HG02610 (cell line): ENCODE results near the gene GNAZ.

Source experiments
- ATAC-seq: cut with Tn5 transposase; IDR thresholded peaks from one replicate; pipeline ENCODE4 v1.9.1; 2021; ENCODE audit warnings: mild to moderate bottlenecking, moderate library complexity; ENCODE audit not compliant: unreplicated experiment

GNAZ gene

DNA sequence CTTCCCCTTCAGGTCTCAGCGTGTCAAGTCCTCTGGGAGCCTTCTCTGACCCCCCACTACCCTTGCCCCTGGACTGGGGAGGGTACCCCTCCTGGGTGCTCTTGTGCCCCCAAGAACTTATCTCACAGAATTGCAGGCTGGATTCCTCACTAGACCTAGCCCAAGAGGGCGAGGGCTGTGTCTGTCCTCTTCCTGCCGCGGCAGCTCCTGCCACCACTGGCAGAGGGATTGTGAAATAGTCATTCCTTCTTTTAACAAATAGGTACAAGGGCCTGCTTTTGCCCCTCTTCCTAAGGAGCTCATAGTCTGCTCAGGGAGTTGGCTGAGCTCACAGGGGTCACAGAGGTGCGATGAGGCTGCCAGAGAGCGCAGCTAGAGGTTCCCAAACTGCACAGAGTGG, 80.4 kb downstream of the GNAZ start:
- no peak for ATAC-seq

DNA sequence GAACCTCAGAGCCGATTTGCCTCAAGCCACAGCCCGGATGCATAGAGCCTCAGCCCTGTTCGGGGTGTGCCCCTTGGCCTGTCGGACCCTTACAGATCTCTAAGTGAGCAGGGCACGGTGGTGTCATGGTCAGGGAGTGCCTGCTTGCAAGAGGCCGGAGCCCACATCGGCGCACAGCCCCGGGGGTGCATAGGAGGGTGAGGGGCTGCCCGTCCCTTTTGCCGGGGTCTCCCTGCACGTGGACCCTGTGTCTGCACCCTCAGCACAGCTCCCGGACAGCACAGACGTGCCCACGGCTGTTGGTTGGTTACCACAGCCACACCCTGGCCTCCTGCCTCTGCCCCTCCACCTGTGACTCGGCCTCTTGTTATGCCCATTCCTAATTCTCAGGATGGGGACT, 81.5 kb downstream of the GNAZ start:
- no peak for ATAC-seq

DNA sequence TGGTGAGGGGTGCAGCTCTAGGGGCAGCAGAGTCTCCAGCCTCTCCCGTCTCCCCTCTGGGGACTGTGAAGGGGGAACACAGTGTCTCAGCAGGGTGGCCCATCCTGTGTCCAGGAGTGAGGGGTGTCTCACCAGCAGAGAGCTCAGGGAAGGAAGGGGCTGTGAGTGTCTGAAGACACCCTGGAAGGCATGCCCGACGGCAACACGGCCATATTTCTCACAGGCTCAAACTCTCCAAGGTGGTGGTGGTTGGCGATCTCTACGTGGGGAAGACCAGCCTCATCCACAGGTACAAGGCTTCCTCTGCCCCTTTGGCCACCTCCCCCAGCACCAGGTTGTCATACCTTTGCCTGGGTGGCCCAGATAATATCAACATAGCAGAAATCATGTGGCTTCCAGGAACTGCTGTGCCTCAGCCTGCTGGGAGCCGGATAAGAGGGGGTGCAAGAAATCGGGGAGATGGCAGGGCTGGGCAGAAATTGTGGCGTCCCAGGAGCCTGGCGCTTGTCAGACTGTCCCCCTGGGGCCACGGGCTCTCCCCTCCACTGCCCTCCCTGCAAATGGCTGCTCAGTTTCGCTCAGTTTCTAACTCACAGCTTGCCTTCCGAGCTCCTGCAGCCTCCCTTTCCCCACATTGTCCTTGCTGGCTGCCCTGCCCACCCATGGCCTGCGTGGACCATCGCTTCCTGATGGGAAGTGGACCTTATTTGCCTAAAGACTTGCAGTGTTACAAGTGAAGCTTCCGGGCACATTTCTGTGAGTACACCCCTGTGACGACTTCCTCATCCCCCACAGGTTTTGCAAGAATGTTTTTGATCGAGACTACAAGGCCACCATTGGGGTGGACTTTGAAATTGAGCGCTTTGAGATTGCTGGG, 82.2 kb downstream of the GNAZ start:
- ATAC-seq, result no peak

DNA sequence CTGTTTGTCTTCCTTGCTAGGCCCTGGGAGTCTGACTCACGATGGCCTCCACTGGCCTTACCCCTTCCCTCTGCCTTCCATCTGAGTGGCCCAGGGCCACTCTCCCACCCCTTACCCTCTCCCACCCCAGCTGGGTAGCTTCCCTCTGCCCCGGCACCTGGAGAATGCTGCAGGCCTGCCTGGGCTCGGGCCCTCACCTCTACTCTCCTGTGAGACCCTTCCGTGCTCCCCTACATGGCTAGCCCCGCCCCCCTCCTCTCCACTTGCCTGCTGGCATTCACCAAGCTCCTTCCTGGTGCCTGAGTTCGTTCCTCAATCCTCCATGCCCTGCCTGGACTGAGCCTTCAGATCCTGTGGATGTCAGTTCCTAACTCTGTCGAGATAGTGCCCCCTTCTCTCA, 83.7 kb downstream of the GNAZ start:
- ATAC-seq, result no peak

DNA sequence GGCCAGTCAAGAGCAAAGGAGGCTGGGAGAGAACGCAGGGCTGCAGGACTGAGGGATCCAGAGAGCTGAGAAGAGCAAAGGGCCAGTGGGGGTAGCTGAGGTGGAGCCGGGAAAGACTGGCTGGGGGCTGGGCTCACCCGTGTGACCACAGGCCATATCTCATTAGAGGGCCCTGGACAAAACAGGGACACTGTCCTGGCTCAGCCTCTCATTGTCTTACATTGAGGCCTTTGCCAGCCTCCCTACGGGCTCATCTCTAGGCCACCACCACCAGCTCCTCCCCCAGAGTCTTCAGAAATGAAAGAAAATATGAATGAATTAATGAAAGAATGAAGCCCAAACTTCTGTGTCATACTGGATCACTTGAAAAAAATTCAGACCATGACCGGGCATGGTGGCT, 84.1 kb downstream of the GNAZ start:
- ATAC-seq, result no peak

DNA sequence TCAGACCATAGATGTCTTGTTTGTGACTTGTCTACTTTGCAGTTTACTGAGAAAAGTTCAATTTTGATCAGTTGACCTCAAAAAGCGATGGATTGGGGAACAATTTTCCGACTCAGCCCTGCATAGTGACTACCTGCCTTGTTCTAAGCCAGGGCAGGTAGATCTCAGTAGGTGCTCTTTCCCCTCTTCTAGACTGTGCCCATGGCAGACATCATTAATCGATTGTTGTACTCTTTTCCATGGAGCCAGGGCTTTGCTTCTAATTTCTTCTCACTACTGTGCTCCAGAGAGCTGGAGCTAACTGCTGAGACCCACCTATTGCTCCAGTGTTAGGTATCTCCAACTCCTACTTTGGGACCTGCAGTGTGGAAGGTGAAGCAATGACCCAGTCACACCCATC, 84.8 kb downstream of the GNAZ start:
- ATAC-seq, result no peak

DNA sequence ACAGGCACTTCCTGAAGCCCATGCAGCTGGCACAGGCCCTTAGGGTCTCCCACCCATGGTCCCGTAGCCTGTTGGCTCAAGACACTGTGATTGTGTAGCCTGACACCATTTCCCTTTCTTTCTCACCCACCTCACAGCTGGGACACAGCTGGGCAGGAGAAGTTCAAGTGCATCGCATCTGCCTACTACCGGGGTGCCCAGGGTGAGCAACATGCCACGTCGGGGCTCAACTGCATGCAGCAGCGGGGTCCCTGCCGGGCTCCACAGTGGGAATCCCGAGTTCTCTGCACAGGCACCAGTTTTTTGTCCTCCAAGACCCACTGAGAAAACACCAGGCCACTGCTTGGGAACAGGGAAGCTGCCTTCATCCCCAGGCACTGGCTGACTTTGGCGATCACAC, 85.5 kb downstream of the GNAZ start:
- no peak for ATAC-seq

DNA sequence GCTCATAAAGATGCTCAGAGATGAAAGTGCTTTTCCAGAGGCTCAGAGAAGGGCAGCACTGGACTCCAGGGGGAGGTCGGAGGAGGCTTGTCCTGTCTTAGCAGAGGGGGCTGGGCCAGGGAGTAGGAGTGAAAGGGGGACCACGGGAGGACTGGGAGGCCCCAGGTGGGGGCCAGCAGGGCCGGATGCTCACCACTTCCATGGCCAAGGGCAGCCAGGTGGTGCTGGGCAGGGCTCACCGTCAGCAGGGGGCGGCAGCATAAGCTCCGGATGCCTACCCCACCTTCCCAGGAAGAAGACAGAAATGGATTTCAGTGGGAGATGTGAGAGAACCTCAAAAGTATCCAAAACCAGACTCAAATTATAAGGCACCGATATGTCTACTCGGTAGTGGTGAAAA, 86.0 kb downstream of the GNAZ start:
- ATAC-seq, result no peak

DNA sequence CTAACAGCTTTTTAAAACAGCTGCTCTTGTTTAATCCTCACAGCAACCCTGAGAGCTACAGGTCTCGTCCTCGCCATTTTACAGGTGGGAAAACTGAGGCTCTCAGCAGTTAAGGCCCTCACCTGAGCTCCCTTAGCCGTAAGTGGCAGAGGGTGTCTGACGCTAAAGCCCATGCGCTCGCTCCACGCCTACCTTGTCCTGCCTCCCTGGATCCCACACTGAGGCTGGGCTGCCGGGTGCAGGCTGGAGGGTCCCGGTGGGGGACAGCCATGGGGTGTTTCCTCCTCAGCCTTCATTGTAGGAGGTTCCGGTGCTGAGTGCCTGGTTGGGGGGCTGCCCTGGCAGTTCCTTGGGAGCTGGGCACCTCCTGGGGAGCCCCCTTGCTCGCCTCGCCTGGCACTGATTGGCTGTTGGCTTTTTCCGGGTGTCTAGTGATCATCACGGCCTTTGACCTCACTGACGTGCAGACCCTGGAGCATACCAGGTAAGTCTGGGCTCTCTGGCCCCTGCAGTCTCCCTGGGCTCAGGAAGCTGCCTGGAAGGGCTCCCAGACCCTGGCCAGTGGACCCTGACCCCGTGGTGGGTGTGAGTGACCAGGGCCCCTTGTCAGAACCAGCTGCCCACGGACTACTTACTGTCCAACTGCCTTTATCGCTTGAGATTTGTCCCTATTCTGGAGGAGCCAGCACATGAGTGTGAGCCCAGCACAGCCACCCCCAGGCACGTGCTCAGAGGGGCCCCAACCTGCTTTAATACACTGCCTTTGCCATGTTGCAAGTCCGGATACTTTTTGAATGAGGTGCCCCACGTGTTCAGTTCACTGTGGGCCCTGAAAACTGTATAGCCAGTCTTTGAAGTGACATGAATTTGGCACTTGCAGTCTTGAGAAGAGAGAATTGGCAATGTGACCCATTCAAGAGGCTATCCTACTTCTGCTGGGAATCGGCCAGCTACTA, 87.5 kb downstream of the GNAZ start:
- no peak for ATAC-seq

DNA sequence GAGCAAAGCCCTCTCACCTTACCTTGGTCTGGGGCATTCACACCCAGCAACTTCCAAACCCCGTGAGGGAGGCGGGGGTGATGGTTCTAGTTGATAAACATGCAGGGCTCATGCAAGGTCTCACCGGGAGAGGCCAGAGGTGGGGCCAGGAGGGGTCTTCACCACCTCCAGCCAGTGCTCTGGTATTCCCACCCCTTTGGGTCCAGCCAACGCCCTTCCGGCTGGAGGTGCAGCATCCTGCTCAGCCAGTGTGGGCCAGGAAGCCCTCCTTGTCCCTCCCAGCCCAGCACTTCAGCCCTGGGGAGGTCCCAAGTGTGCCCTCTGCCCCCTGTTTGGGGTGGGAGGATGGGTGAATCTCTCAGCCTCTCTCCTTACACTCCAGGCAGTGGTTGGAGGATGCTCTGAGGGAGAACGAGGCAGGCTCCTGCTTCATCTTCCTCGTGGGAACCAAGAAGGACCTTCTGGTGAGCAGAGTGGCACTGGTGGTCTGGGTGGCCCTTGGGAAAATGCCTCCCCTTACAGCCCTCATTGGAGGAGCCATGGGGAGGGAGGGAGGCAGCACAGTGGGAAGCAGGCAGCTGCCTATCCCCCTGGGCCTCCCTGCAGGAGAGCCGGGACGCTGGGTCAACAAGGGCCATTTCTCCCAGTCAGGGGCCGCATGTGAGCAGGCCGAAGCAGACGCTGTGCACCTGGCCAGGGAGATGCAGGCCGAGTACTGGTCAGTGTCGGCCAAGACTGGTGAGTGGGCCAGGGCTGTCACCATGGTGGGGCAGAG, 88.4 kb downstream of the GNAZ start:
- no peak for ATAC-seq

DNA sequence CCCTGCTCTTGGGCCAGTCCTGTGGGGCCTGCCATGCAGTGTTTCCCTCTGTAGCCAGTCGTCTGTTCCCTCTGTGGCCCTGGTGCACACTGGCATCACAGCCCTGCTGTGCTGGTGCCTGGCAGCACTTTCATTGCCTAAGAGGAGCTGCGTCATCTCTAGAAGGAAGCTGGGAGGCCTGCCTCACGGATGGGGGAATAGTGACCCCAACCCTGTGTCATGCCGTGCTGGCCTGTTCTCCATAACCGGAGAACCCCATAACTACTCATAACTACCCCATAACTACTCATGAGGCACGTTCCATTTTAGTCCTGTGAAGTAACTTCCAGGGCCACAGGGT, 88.9 kb downstream of the GNAZ start:
- no peak for ATAC-seq

DNA sequence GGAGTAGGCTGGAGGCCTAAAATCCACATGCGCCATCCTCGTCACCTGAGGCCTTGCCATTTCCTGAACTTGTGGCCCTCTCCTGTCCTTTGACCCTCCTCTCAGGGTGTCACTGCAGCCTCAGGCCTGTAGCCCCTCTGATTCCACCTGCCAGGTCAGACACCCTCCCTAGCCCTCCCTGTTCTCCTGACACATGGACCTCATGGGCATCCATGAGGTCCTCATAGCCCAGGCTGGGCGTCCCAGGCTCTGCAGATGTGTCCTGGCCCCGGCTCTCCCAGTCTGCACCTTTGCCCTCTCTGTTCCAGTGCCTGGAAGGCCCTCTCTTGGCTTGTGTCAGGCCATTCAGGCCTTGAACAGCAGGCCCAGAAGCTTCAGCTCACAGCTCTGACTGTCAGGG, 90.7 kb downstream of the GNAZ start:
- ATAC-seq, result no peak

DNA sequence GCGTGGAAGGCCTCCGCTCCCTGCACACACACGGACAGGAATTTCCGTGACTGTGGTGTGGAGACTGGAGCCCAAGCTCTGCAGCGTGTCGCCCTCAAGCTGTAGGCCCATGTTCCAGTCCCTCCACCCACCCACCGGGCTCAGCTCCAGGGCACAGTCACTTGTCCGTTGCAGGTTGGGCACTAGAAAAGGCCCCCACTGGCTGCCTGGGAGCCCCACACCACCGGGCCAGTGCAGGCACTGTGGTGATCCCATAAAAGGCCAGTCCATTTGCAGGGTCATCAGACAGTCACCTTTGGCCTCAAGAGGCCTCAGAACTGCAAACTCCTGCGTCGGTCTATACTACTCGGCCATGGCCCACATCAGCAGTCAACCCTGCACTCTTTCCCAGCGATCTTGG, 91.3 kb downstream of the GNAZ start:
- no peak for ATAC-seq

DNA sequence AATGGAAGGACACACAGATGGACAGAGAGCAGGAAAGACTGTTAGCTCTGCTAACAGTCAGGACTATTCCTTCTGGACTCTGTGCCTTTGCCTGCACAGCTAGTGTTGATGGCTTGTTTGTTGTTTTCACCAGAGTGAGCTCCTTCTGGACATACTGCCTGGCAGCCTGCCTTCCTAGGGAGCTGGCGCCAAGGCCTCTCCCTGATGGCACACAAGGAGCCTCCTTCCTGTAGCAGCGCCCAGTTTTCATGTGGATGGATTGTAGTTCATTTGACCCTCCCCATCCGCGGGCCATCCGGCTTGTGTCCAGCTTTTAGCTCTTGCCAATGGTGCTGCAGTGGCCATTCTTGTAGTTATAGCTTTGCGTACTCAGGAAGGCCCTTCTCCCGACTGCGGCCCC, 93.3 kb downstream of the GNAZ start:
- no peak for ATAC-seq

DNA sequence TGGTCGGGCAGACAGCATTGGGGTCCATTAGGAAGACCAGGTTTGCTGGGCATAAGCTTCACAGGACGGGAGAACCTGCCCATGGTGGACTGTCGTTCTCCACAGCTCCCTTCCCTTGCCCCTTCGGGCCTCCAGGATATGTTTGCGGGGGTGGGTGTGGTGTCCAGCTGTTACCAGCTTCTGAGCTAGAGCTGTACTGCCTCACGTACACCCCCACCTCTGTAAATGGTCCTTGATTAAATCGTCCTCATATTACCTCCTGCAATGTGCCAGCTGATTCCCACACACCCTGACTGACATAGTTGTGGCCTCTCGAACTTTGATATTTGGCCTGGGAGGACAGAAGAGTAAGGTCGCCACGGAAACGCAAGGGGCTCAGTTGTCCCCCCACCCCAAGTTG, 93.8 kb downstream of the GNAZ start:
- ATAC-seq, result no peak

DNA sequence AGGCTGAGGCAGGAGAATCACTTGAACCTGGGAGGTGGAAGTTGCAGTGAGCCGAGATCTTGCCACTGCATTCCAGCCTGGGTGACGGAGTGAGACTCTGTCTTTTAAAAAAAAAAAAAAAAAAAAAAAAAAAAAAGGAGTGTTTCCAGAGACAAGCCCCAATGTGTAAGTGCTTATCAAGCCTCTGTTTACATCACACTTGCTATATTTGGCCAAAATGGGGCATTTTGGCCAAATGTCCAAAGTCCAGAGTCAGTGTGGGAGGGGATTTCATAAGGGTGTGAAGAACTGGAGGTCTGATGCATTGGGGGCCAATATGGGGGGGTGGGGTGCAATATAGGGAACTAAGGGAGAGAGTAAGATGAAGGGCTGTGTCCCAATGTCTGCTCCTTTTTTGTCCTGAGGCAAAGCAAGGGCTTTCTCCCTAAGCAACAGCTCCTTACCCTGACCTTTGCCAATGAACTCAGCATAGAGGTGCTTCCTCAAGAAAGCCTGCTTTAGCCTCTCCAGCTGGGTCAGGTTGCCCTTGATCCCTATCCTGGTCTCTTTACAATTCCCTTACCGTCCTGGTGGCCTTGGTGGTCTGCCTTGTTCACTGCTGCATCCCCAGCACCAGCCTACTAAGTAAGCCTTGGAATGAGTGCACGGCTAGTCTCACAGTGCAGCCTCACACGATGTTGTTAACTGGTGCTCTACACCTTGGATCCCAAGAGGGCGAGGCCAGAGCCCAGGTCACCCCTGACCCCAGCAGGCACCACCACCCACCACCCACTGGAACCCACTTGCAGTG, 95.9 kb downstream of the GNAZ start:
- no peak for ATAC-seq

DNA sequence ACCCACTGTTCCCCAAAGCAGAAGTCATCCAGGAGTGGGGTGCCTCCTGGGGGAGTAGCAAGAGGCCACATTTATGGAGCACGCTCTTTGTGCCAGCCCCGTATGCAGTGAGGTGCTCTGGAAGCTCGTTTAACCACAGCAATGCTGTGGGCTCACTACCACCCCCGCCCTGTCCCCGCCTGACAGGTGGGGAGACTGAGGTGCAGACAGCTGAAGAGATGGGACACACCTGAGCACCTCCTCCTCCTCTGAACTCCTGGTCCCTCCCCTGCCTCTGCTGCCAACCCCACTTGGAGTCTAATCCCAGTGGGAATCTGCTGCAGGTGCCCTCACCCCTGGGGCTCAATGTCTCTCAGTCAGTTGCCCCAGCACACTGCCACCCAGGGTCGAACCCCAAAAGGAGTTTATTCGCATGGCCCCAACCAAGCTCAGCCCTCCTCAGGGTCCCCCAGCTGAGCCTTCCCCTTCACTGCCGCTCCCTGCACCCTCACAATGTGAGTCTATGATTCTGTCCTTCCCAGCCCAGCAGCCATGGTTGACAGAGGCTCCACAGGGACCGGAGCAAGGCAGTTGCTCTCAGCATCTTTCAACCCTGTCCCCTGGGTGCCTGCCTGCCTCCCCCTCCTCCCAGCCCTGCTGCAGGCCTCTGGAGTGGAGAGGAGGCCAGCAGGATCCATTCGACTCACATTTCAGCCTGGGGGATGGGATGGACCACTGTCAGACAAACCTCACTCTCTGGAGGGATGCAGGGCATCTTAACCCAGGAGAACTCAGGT, 96.7 kb downstream of the GNAZ start:
- ATAC-seq, result no peak

DNA sequence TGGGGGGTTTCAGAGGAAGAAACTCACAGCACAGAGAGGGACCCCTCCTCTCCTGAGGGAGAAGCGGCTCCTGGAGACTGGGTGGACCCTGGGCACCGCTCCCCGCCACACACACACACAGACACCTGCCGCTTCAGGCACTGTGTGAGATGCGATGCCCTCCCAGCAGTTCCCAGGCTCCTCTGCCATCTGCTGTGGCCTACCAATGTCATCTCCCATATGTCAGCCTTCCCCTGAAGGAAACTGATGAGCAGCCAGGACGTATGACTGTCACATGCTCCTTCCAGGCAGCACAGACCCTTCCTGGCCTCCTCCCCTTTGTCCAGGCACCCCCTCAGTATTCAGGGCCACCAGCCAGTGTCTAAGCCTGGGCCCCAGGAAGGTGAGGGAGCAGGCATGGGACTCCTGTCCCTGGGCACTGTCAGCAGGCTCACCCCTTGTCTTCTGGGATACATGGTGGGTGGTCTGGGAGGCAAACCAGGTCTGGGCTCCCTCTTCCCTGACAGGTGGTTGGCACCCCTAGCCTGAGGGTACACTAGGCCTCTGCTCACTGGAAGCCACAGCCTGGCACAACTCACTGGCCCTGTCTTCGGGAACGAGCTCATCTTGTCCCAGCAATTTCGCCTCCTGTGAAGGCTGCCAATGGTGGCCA, 98.2 kb downstream of the GNAZ start:
- no peak for ATAC-seq

DNA sequence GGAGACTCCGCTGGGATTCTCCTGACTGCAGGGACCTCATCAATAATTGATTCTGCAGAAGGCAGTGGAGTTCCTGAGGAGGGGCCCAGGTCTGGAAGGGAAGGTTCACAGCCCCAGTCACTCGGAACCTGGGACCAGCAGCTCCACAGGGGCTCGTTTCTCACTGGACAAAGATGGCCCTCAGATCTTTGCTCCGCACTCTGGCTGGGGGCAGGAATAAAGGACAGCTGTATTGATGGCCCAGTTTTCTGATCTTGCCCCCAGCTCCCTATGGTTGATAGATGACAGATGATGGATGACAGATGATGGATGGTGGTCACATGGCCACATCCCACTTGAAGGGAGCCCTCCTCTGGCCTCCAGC, 98.7 kb downstream of the GNAZ start:
- ATAC-seq, result no peak
